ENCODE data around the gene AP2S1.

Gene AP2S1

DNA sequence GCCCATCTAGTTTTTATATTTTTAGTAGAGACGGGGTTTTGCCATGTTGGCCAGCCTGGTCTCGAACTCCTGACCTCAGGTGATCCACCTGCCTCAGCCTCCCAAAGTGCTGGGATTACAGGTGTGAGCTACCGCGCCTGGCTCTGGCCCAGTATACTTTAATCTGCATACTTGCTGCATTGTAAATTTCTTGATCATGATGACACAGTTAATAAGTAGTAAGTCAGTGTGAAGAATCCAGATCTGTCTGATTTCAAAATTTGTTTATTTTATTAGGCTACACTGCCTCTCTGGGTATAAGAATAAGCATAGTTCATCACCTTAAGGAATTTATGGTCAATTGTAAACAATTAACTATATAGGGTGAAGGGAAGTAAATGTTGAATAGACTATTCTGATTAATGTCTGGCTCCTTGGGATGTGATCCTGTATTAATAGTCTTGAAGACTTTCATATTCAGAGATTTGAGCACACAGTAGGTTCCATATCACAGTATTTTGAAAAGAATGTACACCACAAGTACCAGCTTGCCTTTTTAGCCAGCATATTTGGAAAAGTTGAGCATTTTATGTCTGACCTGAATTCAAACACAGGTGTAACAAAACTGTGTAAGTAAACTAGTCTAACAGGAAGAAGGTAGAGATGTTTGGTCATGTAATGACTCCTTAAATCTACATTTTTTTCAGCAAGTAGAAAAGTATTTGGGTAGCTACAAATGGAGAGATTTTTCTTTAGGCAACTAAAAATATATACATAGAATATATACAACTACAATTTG is 17.6 kb upstream of the AP2S1 start:
- H3K9me3 ChIP-seq (ENCODE audit: control insufficient read depth in 1 of 2, low read length in 2 of 2) = no peaks in the 10 kb centered on the region
- peaks cover 0 to 2% of the 10 kb centered on the region in 2 donors for H3K36me3 ChIP-seq (ENCODE audit: control insufficient read depth in 1 of 2, insufficient read depth in 2 of 2, low read length in 2 of 2)
- no peak overlapping the region for H3K9ac ChIP-seq (ENCODE audit: low read depth in 1 of 2, low read length in 2 of 2)
- H3K27me3 ChIP-seq (ENCODE audit: control insufficient read depth in 1 of 2, insufficient read depth in 2 of 2, low read length in 2 of 2) = no peaks in the 10 kb centered on the region
- H3K4me3 ChIP-seq (ENCODE audit: low read depth in 1 of 2, low read length in 2 of 2) = no peak overlapping the region
- no peak overlapping the region for H3K27ac ChIP-seq (ENCODE audit: low read depth, low read length)
- H3K4me1 ChIP-seq (ENCODE audit: control insufficient read depth in 1 of 2, insufficient read depth in 2 of 2, low read length in 2 of 2) = peaks cover 23 to 30% of the 10 kb centered on the region in 2 donors

DNA sequence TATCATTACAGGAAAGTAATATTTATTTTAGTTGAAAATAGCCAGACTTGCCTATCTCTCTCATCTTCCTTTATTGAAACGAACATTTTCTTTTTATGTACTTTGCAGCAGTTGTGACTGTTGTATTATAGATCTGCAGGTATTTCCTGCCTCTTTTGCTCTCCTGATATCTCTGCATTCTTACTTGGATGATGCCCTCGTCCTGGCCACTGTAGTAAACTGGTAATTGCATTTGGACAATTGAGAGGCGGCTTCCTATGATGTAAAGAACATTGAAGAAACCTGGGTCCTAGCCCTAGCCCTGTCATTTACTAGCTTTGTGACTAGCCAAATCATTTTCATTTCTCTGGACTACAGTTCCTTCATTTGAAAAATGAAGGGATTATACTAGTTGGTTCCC is 16.5 kb upstream of the AP2S1 start:
- H3K9ac ChIP-seq (ENCODE audit: low read depth in 1 of 2, low read length in 2 of 2) = no peak overlapping the region
- H3K27ac ChIP-seq (ENCODE audit: low read depth, low read length) = no peak overlapping the region
- H3K27me3 ChIP-seq (ENCODE audit: control insufficient read depth in 1 of 2, insufficient read depth in 2 of 2, low read length in 2 of 2) = no peaks in the 10 kb centered on the region
- H3K4me1 ChIP-seq (ENCODE audit: control insufficient read depth in 1 of 2, insufficient read depth in 2 of 2, low read length in 2 of 2) = peaks cover 34 to 40% of the 10 kb centered on the region in 2 donors
- peaks cover 0 to 2% of the 10 kb centered on the region in 2 donors for H3K36me3 ChIP-seq (ENCODE audit: control insufficient read depth in 1 of 2, insufficient read depth in 2 of 2, low read length in 2 of 2)
- H3K4me3 ChIP-seq (ENCODE audit: low read depth in 1 of 2, low read length in 2 of 2) = no peak overlapping the region
- H3K9me3 ChIP-seq (ENCODE audit: control insufficient read depth in 1 of 2, low read length in 2 of 2) = no peaks in the 10 kb centered on the region

DNA sequence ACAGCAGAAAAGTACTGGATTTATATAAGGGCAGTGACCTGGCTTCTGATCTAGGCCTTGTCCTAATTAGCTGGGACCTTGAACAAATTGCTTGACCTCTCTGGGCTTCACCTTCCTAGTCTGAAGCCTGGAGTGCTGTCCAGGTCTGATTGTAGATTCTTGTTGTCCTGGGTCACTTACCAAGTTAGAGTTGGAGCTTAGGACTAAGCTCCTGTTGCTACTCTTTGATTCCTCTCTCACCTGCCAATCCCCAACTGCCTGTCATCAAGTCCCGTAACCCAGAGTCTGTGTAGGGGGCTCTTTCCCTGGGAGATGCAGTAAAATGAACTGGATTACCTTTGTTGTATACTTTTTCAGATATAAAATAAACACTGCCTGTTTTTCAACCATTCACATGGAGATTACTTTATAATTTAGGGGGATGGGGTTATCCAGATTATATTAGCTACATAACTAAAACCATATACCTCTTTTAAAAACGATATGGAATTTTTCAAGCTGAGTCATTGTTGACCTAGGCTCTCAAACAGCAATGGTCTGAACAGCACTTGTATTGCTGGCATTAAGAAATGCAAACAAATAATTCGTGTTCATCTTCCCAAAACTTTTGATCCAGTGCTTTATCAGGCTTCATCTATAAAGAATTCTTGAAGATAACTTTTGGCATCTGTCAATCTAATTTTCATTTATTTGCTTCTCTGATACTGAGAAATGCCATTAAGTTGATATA is 15.9 kb upstream of the AP2S1 start:
- peaks cover 0 to 2% of the 10 kb centered on the region in 2 donors for H3K36me3 ChIP-seq (ENCODE audit: control insufficient read depth in 1 of 2, insufficient read depth in 2 of 2, low read length in 2 of 2)
- no peak overlapping the region for H3K27ac ChIP-seq (ENCODE audit: low read depth, low read length)
- no peak overlapping the region for H3K4me3 ChIP-seq (ENCODE audit: low read depth in 1 of 2, low read length in 2 of 2)
- H3K9me3 ChIP-seq (ENCODE audit: control insufficient read depth in 1 of 2, low read length in 2 of 2) = no peaks in the 10 kb centered on the region
- H3K9ac ChIP-seq (ENCODE audit: low read depth in 1 of 2, low read length in 2 of 2) = no peak overlapping the region
- H3K4me1 ChIP-seq (ENCODE audit: control insufficient read depth in 1 of 2, insufficient read depth in 2 of 2, low read length in 2 of 2) = peaks cover 40 to 42% of the 10 kb centered on the region in 2 donors
- H3K27me3 ChIP-seq (ENCODE audit: control insufficient read depth in 1 of 2, insufficient read depth in 2 of 2, low read length in 2 of 2) = no peaks in the 10 kb centered on the region

DNA sequence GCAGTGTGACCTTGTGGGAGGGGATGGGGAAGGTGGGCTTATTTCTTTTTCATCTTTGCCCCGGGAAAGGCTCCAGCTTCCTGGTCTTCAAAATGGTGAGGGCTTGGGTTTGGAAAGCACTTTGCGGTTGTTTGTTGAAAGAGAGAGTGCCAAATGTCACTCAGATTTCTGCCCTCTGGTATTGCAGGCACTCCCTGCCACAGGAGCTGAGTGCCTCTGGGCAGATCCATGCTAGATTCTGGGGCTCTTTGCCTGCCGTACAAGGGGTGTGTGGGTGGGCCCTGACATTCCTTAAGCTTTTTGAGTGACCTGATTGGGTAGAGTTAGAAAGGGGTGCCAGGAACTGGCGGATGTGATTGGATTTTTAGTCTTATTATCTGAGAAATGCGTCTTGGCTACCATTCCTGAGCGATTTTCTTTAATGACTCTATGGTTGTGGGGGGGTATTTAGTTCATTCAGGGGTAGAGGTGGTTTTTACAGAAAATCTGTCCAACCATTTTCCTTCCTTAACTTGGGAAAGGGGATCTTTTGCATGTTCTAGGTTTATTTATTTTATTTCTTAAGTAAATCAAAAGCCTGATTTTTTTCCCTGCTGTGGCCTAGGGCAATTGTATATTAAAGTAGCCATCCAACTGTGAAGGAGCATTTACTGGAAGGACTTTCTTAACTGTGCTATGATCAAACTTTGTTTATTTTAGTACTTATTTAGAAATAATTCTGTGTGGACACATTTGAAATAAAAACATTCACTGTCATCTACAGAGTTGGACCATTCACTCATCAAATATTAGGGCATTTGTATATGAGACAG is 13.4 kb upstream of the AP2S1 start:
- Histone ChIP-seq H3K27me3 (ENCODE audit: control insufficient read depth in 1 of 2, insufficient read depth in 2 of 2, low read length in 2 of 2) (no peaks in the 10 kb centered on the region), H3K27ac (ENCODE audit: low read depth, low read length) (no peak overlapping the region), H3K36me3 (ENCODE audit: control insufficient read depth in 1 of 2, insufficient read depth in 2 of 2, low read length in 2 of 2) (peaks cover 0 to 2% of the 10 kb centered on the region in 2 donors), H3K4me1 (ENCODE audit: control insufficient read depth in 1 of 2, insufficient read depth in 2 of 2, low read length in 2 of 2) (peaks cover 44 to 46% of the 10 kb centered on the region in 2 donors), H3K9ac (ENCODE audit: low read depth in 1 of 2, low read length in 2 of 2) (peak overlapping the region; percentile 16 to 30), H3K9me3 (ENCODE audit: control insufficient read depth in 1 of 2, low read length in 2 of 2) (no peaks in the 10 kb centered on the region), H3K4me3 (ENCODE audit: low read depth in 1 of 2, low read length in 2 of 2) (peak overlapping the region; percentile 72 to 88)

DNA sequence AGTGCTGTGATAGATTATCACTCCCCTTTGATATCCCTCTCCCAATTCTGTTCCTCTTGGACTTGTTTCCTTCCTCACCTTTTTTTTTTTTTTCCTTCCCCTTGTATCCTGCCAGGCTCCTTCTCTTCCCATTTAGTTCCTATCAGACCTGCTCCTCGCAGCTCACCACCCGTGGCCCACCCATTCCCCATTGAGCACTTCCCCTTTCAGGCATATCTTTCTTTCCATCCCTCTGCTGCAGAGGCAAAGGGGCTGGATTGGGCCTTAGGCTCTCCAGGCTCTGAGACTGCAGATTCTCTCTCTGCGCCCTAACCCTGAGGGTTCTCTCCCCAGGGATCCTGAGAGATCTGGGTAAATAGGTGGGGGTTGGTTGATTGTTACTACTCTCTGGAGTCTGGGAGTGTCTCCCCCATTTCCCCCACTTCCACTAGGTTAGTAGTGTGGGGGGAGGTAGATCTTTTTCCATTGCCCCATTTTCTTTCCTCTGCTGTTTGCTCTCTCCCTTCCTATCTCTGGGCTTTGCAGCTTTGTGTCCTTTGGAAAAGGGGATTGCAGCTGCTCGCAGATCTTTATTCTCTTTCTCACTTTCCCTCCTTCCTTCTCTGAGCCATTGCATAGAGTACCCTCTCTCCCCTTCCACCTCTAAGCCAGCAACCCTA is 12.5 kb upstream of the AP2S1 start:
- no peaks in the 10 kb centered on the region for H3K27me3 ChIP-seq (ENCODE audit: control insufficient read depth in 1 of 2, insufficient read depth in 2 of 2, low read length in 2 of 2)
- no peaks in the 10 kb centered on the region for H3K9me3 ChIP-seq (ENCODE audit: control insufficient read depth in 1 of 2, low read length in 2 of 2)
- peaks cover 0 to 2% of the 10 kb centered on the region in 2 donors for H3K36me3 ChIP-seq (ENCODE audit: control insufficient read depth in 1 of 2, insufficient read depth in 2 of 2, low read length in 2 of 2)
- H3K9ac ChIP-seq (ENCODE audit: low read depth in 1 of 2, low read length in 2 of 2) = peak overlapping the region; percentile 30 to 49
- peak overlapping the region; percentile 72 to 88 for H3K4me3 ChIP-seq (ENCODE audit: low read depth in 1 of 2, low read length in 2 of 2)
- peaks cover 45 to 46% of the 10 kb centered on the region in 2 donors for H3K4me1 ChIP-seq (ENCODE audit: control insufficient read depth in 1 of 2, insufficient read depth in 2 of 2, low read length in 2 of 2)
- H3K27ac ChIP-seq (ENCODE audit: low read depth, low read length) = no peak overlapping the region

DNA sequence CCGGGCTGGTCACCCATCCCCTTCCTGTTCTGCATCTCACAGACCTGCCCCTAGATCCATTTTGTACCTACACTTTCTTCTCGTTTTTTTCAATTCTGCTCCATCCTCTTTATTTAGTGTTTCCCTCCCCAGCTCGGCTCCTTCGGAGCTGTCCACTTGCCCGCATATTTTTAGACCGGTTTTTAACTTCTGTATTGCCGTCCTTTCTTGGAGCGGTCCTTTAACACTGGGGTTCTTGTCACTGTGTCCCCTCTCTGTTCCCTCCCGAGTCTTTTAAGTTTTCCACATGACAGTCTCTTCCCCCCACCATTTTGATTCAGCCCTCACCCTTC is 11.8 kb upstream of the AP2S1 start:
- no peaks in the 10 kb centered on the region for H3K27me3 ChIP-seq (ENCODE audit: control insufficient read depth in 1 of 2, insufficient read depth in 2 of 2, low read length in 2 of 2)
- peak overlapping the region; percentile 63 to 91 for H3K9ac ChIP-seq (ENCODE audit: low read depth in 1 of 2, low read length in 2 of 2)
- peak overlapping the region; percentile 72 to 88 for H3K4me3 ChIP-seq (ENCODE audit: low read depth in 1 of 2, low read length in 2 of 2)
- H3K36me3 ChIP-seq (ENCODE audit: control insufficient read depth in 1 of 2, insufficient read depth in 2 of 2, low read length in 2 of 2) = peaks cover 0 to 2% of the 10 kb centered on the region in 2 donors
- no peak overlapping the region for H3K27ac ChIP-seq (ENCODE audit: low read depth, low read length)
- no peaks in the 10 kb centered on the region for H3K9me3 ChIP-seq (ENCODE audit: control insufficient read depth in 1 of 2, low read length in 2 of 2)
- H3K4me1 ChIP-seq (ENCODE audit: control insufficient read depth in 1 of 2, insufficient read depth in 2 of 2, low read length in 2 of 2) = peaks cover 45 to 46% of the 10 kb centered on the region in 2 donors

DNA sequence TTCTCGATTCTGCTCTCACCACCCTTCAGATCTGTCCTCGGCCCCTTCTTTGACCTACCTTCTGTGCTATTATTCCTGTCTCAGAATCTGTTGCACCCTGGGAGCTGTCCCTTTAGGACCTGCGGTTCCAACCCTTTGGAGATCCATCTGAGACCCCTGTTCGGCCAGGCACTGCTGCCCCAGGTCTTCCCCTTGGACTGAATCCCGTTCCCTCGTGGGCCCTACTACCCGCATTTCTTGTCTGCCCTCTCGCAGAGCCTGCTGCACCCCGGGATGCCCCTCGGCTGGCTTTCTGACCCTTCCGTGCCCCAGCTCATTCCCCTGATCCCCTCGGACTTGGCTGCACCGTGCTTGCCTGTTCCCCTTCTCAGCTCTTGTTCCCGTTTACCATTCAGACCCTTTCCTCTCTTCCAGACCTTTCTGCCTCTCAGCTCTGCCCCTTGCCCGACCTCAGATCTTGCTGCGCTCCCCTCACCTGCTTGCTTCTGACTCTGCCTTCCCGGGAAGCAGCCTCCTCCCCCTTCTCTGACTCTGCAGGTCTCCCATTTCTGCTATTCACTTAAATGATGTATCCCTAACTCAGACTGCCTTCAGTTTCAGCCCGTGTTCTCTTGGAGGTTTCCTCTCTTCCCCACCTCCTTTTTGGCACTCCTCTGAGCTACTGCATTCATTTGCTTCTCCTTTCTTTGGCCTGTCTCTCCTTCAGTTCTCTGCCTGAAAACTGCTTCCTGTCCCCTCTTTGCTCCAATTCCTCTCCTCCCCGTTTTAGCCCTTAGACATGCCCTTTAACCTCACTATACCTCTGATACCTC is 11.3 kb upstream of the AP2S1 start:
- peak overlapping the region; percentile 63 to 91 for H3K9ac ChIP-seq (ENCODE audit: low read depth in 1 of 2, low read length in 2 of 2)
- no peaks in the 10 kb centered on the region for H3K27me3 ChIP-seq (ENCODE audit: control insufficient read depth in 1 of 2, insufficient read depth in 2 of 2, low read length in 2 of 2)
- H3K4me1 ChIP-seq (ENCODE audit: control insufficient read depth in 1 of 2, insufficient read depth in 2 of 2, low read length in 2 of 2) = peaks cover 41% of the 10 kb centered on the region in 2 donors
- H3K36me3 ChIP-seq (ENCODE audit: control insufficient read depth in 1 of 2, insufficient read depth in 2 of 2, low read length in 2 of 2) = peaks cover 0 to 2% of the 10 kb centered on the region in 2 donors
- H3K9me3 ChIP-seq (ENCODE audit: control insufficient read depth in 1 of 2, low read length in 2 of 2) = no peaks in the 10 kb centered on the region
- H3K27ac ChIP-seq (ENCODE audit: low read depth, low read length) = peak overlapping the region; percentile 35
- H3K4me3 ChIP-seq (ENCODE audit: low read depth in 1 of 2, low read length in 2 of 2) = peak overlapping the region; percentile 72 to 88

DNA sequence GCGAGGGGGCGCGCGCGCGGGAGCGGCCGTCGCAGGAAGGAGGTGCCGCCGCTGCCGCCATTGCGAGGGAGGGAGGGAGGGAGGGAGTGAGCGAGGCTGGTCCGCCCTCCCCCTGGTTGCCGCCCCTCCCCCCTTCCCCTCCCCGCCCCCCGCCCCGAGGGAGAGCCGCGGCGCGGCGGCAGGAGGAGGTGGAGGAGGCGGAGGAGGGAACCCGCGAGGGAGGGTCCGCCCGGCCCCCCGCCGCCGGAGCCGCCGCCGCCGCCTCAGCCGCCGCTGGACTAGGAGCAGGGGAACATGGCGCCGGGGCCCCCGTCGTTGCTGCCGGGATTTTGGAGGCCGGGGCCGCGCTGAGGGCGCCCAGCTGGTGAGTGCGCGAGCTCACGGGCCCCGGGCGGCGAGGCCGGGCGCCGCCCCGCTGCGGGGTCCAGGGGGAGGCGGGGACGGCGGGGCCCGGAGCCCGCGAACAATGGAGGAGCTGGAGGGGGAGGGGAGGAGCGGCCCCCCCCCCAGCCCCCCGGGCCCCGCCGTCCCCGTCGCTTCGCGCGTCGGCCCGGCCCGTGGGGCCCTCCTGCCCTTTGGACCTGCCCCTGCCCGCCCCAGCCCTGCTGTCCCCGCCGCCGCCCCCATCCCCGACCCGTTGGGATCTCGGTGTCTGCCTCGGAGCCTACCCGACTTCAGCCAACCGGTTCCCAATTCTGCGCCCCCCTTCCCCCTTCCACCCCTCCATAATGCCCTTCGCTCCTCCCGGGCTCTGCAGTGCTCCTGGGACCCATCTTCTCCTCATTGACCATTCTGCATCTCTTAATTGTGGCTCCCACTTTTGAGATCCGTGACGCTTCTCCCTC is 10.4 kb upstream of the AP2S1 start, which contains the start of gene ARHGAP35:
Gene ARHGAP35 (plus strand): TSS at position 152 of the 845 bp plus-strand sequence. CDS start 57,679 bp downstream, outside the sequence.
- peaks cover 39 to 43% of the 10 kb centered on the region in 2 donors for H3K4me1 ChIP-seq (ENCODE audit: control insufficient read depth in 1 of 2, insufficient read depth in 2 of 2, low read length in 2 of 2)
- H3K27me3 ChIP-seq (ENCODE audit: control insufficient read depth in 1 of 2, insufficient read depth in 2 of 2, low read length in 2 of 2) = no peaks in the 10 kb centered on the region

More for the DNA sequence above, 10.4 kb upstream of the AP2S1 start, which contains the start of gene ARHGAP35:
- H3K4me3 ChIP-seq (ENCODE audit: low read depth in 1 of 2, low read length in 2 of 2) = peak within 1 kb of the TSS; percentile 80 to 88
- H3K9me3 ChIP-seq (ENCODE audit: control insufficient read depth in 1 of 2, low read length in 2 of 2) = no peaks in the 10 kb centered on the region
- H3K9ac ChIP-seq (ENCODE audit: low read depth in 1 of 2, low read length in 2 of 2) = peak within 1 kb of the TSS; percentile 63 to 91
- H3K27ac ChIP-seq (ENCODE audit: low read depth, low read length) = peak within 1 kb of the TSS; percentile 93
- H3K36me3 ChIP-seq (ENCODE audit: control insufficient read depth in 1 of 2, insufficient read depth in 2 of 2, low read length in 2 of 2) = peaks cover 0 to 1% of the 10 kb centered on the region in 2 donors

Data from duodenal mucosa (tissue), 2 donors.